Neuronal stem cell (in vitro differentiated cells): ENCODE measurements around the gene MS4A8.

ENCODE experiments used
- DNase-seq: peaks from one replicate; pipeline ENCODE4 v3.0.0-alpha.2; 2013; ENCODE audit warnings: low spot score
- H2AFZ ChIP-seq: one replicate; pipeline ENCODE4 v1.6.1; 2013; ENCODE audit warnings: mild to moderate bottlenecking, low read length, inconsistent platforms
- H2AK5ac ChIP-seq: 2 replicates; pipeline ENCODE4 v1.6.1; 2013; ENCODE audit warnings: low read depth, mild to moderate bottlenecking, inconsistent platforms, low read length, moderate library complexity, mixed read lengths
- H2BK120ac ChIP-seq: 2 replicates; pipeline ENCODE4 v1.6.1; 2013; ENCODE audit warnings: low read depth, mild to moderate bottlenecking, inconsistent platforms, low read length, moderate library complexity, mixed read lengths
- H2BK12ac ChIP-seq: one replicate; pipeline ENCODE4 v1.6.1; 2013; ENCODE audit warnings: low read length, inconsistent platforms
- H2BK15ac ChIP-seq: 2 replicates; pipeline ENCODE4 v1.6.1; 2013; ENCODE audit warnings: mild to moderate bottlenecking, low read length, inconsistent platforms, mixed read lengths
- H2BK5ac ChIP-seq: one replicate; pipeline ENCODE4 v1.6.1; 2013; ENCODE audit warnings: inconsistent platforms, mild to moderate bottlenecking, low read length, moderate library complexity
- H3K14ac ChIP-seq: one replicate; pipeline ENCODE4 v1.6.1; 2013; ENCODE audit warnings: low read length, inconsistent platforms
- H3K18ac ChIP-seq: 2 replicates; pipeline ENCODE4 v1.6.1; 2013; ENCODE audit warnings: low read length, inconsistent platforms
- H3K23ac ChIP-seq: 2 replicates; pipeline ENCODE4 v1.6.1; 2013; ENCODE audit warnings: low read depth, mild to moderate bottlenecking, mixed read lengths, low read length, inconsistent platforms; ENCODE audit not compliant: poor library complexity
- H3K27ac ChIP-seq: replicated peaks from 3 replicates; pipeline ENCODE4 v1.5.1; 2013; ENCODE audit warnings: low read length, inconsistent platforms
- H3K27me3 ChIP-seq, 3 experiments: 2 replicates each; pipeline ENCODE4 v1.6.1; 2013; ENCODE audit warnings: low read length in 3 of 3, mild to moderate bottlenecking in 2 of 3, inconsistent platforms in 1 of 3, low read depth in 1 of 3, mixed read lengths in 1 of 3, moderate library complexity in 1 of 3; ENCODE audit not compliant: control insufficient read depth in 3 of 3, insufficient read depth in 3 of 3
- H3K36me3 ChIP-seq, 2 donors: replicated peaks in 1 of 2; 2 replicates each; pipeline ENCODE4 v1.6.1; 2013; ENCODE audit warnings: low read length in 2 of 2; ENCODE audit not compliant: control insufficient read depth in 2 of 2, insufficient read depth in 2 of 2
- H3K4ac ChIP-seq: 2 replicates; pipeline ENCODE4 v1.6.1; 2013; ENCODE audit warnings: inconsistent platforms, mild to moderate bottlenecking, low read length, moderate library complexity
- H3K4me1 ChIP-seq, 2 donors: 1 replicate in 1 of 2; 2 replicates in 1 of 2; pipeline ENCODE4 v1.6.1; 2013; ENCODE audit warnings: low read length in 2 of 2, low read depth in 1 of 2; ENCODE audit not compliant: control insufficient read depth in 2 of 2, insufficient read depth in 1 of 2
- H3K4me2 ChIP-seq: one replicate; pipeline ENCODE4 v1.6.1; 2013; ENCODE audit warnings: mild to moderate bottlenecking, low read length, inconsistent platforms; ENCODE audit not compliant: insufficient read depth, poor library complexity, severe bottlenecking
- H3K4me3 ChIP-seq, 2 donors: 2 replicates each; pipeline ENCODE4 v1.5.1; 2013; ENCODE audit warnings: low read length in 2 of 2, mild to moderate bottlenecking in 2 of 2, inconsistent platforms in 1 of 2, moderate library complexity in 1 of 2
- H3K79me1 ChIP-seq: one replicate; pipeline ENCODE4 v1.6.1; 2013; ENCODE audit warnings: low read depth, mild to moderate bottlenecking, inconsistent platforms, low read length, moderate library complexity
- H3K9ac ChIP-seq: one replicate; pipeline ENCODE4 v1.6.1; 2013; ENCODE audit warnings: mild to moderate bottlenecking, low read depth, low read length, inconsistent platforms; ENCODE audit not compliant: poor library complexity
- H3K9me3 ChIP-seq, 2 donors: replicated peaks in 1 of 2; 2 replicates each; pipeline versions ENCODE3 to v1.6.1; 2013; ENCODE audit warnings: low read length in 2 of 2, mild to moderate bottlenecking in 2 of 2, inconsistent platforms in 1 of 2, low read depth in 1 of 2, mixed read lengths in 1 of 2, moderate library complexity in 1 of 2; ENCODE audit not compliant: control insufficient read depth in 2 of 2, insufficient read depth in 1 of 2
- H4K8ac ChIP-seq: one replicate; pipeline ENCODE4 v1.6.1; 2013; ENCODE audit warnings: low read depth, mild to moderate bottlenecking, inconsistent platforms, low read length, moderate library complexity
- H4K91ac ChIP-seq: one replicate; pipeline ENCODE4 v1.6.1; 2013; ENCODE audit warnings: low read length, low read depth, mild to moderate bottlenecking, inconsistent platforms; ENCODE audit not compliant: poor library complexity
- WGBS, 2 donors: extraction: QIAGEN DNeasy Blood & Tissue Kit; methylation state at CpG; one replicate each; pipeline ENCODE4 v1.1.7; 2013; ENCODE audit warnings: missing lambda C conversion rate in 2 of 2, mixed read lengths in 1 of 2; ENCODE audit not compliant: insufficient read length in 2 of 2, insufficient replicate concordance in 1 of 2; ENCODE audit errors: extremely low coverage in 2 of 2; 5-methylcytosine and 5-hydroxymethylcytosine counted together

Gene MS4A8

DNA sequence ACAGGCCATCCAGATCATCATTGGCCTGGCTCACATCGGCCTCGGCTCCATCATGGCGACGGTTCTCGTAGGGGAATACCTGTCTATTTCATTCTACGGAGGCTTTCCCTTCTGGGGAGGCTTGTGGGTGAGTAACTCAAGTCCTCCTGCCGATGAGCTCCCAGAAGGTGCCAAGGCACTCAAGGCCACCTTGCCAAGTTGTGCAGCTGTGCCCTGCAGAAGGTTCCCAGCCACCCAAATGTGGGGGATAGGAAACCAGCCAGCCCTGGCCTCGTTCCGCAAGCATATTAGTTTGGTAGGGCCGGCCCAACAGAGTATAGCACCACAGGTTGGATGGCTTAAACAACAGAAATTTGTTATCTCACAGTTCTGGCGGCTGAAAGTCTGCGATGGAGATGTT is 4.0 kb downstream of the MS4A8 start:
- Histone ChIP-seq H3K18ac (no peak overlapping the region), H3K27me3 (no peaks in the 10 kb centered on the region), H3K79me1 (peaks cover 2% of the 10 kb centered on the region), H3K4me2 (no peak overlapping the region), H2BK5ac (no peak overlapping the region), H3K14ac (no peak overlapping the region), H3K27ac (no peak overlapping the region), H3K9me3 (no peaks in the 10 kb centered on the region), H2BK15ac (no peak overlapping the region), H2AK5ac (no peak overlapping the region), H2BK120ac (no peak overlapping the region), H3K23ac (no peak overlapping the region), H4K91ac (no peak overlapping the region), H2BK12ac (no peak overlapping the region), H3K36me3 (no peaks in the 10 kb centered on the region), H3K4ac (no peak overlapping the region), H3K4me3 (no peak overlapping the region), H4K8ac (no peak overlapping the region), H3K4me1 (peaks cover 0 to 4% of the 10 kb centered on the region in 2 donors), H3K9ac (no peak overlapping the region), H2AFZ (no peak overlapping the region)
- WGBS, 2 donors, result no CpG with 5 or more reads among the region's 12 CpGs
- DNase-seq, result no peak

DNA sequence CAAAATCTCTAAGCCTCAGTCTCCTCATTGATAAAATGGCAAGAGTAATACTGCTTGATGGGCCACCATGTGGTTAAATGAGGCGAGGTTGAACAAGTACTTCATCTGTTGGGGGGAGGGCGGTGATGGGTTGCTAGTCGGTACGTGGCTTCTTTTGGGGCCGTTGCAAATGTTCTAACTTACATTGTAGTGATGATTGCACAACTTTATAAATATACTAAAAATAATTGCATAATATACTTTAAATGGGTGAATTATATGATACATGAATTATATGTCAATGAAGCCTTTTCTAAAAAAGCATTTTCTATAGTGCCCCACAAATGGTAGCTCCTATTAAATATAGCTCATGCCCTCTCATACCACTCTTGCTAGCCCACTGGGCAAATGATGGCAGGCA is 6.5 kb downstream of the MS4A8 start:
- H3K27me3 ChIP-seq, result no peaks in the 10 kb centered on the region
- H3K4me2 ChIP-seq, result no peak overlapping the region
- no peak overlapping the region for H2AFZ ChIP-seq
- H3K9me3 ChIP-seq, result no peaks in the 10 kb centered on the region
- no peak overlapping the region for H3K4me3 ChIP-seq
- H3K4me1 ChIP-seq, result peaks cover 0 to 2% of the 10 kb centered on the region in 2 donors
- no peaks in the 10 kb centered on the region for H3K36me3 ChIP-seq
- H2BK120ac ChIP-seq, result no peak overlapping the region
- no peak overlapping the region for H3K27ac ChIP-seq
- no peak overlapping the region for H3K4ac ChIP-seq
- H3K14ac ChIP-seq, result no peak overlapping the region
- H2BK12ac ChIP-seq, result no peak overlapping the region
- H2BK15ac ChIP-seq, result no peak overlapping the region
- no peak for DNase-seq
- H4K8ac ChIP-seq, result no peak overlapping the region
- no peak overlapping the region for H3K9ac ChIP-seq
- no peak overlapping the region for H2BK5ac ChIP-seq
- no CpG with 5 or more reads among the region's 5 CpGs for WGBS, 2 donors
- H3K18ac ChIP-seq, result no peak overlapping the region
- H3K79me1 ChIP-seq, result peaks cover 2% of the 10 kb centered on the region
- no peak overlapping the region for H3K23ac ChIP-seq
- no peak overlapping the region for H4K91ac ChIP-seq
- H2AK5ac ChIP-seq, result no peak overlapping the region

DNA sequence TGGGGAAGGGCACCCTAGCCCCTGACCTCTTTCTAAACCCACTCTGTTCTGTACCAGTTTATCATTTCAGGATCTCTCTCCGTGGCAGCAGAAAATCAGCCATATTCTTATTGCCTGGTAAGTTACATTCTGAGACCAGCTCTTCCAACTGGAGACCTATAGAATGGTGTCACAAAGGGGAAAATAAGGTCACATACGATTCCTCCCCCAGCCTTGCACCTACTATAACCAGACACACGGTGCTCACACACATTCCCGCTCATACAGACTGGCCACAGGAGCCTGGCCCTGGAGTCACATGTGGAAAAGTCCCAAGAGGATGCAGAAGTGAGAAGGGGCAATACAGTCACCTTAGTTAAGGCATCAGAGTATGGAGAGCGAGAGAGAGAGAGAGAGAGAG is 7.5 kb downstream of the MS4A8 start:
- Histone ChIP-seq H3K36me3 (no peaks in the 10 kb centered on the region), H2BK15ac (no peak overlapping the region), H2AK5ac (no peak overlapping the region), H3K79me1 (peaks cover 2% of the 10 kb centered on the region), H2BK12ac (no peak overlapping the region), H2BK120ac (no peak overlapping the region), H3K27ac (no peak overlapping the region), H3K14ac (no peak overlapping the region), H2AFZ (no peak overlapping the region), H4K91ac (no peak overlapping the region), H3K4me3 (no peak overlapping the region), H3K9me3 (no peaks in the 10 kb centered on the region), H3K27me3 (no peaks in the 10 kb centered on the region), H4K8ac (no peak overlapping the region), H3K18ac (no peak overlapping the region), H3K4me2 (no peak overlapping the region), H3K9ac (no peak overlapping the region), H2BK5ac (no peak overlapping the region), H3K23ac (no peak overlapping the region), H3K4ac (no peak overlapping the region), H3K4me1 (no peaks in the 10 kb centered on the region)
- DNase-seq, result no peak
- WGBS, 2 donors, result no CpG with 5 or more reads among the region's 5 CpGs

DNA sequence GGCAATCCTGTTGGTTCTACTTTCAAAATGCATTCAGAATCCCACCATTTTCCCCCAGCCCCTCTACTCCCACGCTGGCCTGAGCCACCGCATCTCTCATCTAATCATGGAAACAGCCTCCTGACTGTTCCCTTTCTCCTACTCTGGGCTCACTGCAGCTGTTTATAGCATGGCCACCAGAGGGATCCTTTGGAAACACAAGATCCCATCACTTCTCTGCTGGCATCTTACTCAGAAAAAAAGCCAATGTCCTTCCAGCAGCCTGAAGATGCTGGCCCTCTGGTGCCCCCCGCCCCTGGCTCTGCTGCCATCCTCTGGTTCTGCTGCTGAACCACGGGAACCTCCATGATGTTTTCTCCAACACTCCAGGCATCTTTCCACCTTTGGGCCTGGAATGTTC is 11.1 kb downstream of the MS4A8 start:
- no peak overlapping the region for H3K9ac ChIP-seq
- H4K8ac ChIP-seq, result no peak overlapping the region
- H3K4me3 ChIP-seq, result no peak overlapping the region
- H3K18ac ChIP-seq, result no peak overlapping the region
- H3K9me3 ChIP-seq, result no peaks in the 10 kb centered on the region
- no peak overlapping the region for H2BK120ac ChIP-seq
- H2BK12ac ChIP-seq, result no peak overlapping the region
- no peak overlapping the region for H3K14ac ChIP-seq
- H3K4me2 ChIP-seq, result no peak overlapping the region
- H3K27me3 ChIP-seq, result no peaks in the 10 kb centered on the region
- H2AK5ac ChIP-seq, result no peak overlapping the region
- no peaks in the 10 kb centered on the region for H3K4me1 ChIP-seq
- H2AFZ ChIP-seq, result no peak overlapping the region
- no peaks in the 10 kb centered on the region for H3K79me1 ChIP-seq
- no peaks in the 10 kb centered on the region for H3K36me3 ChIP-seq
- H3K23ac ChIP-seq, result no peak overlapping the region
- no peak overlapping the region for H2BK15ac ChIP-seq
- WGBS, 2 donors, result no CpG with 5 or more reads among the region's 4 CpGs
- no peak overlapping the region for H3K4ac ChIP-seq
- H4K91ac ChIP-seq, result no peak overlapping the region
- DNase-seq, result no peak
- H3K27ac ChIP-seq, result no peak overlapping the region
- no peak overlapping the region for H2BK5ac ChIP-seq
